Tibial nerve (tissue), 4 donors: ENCODE results near the gene RASA3. TPM values are rescaled to one million over a fixed set of nuclear protein-coding genes. Genes with fewer than 3 reads are reported as not detected.

ENCODE experiments used
- DNase-seq, 2 donors: peaks; one replicate each; pipeline ENCODE4 v3.0.0-alpha.2; 2019; ENCODE audit warnings: low spot score in 2 of 2
- H3K27ac ChIP-seq, 4 donors: fragments of 200-600 bp; sonication (generic) in 3 of 4; one replicate each; pipeline ENCODE4 v1.5.1; 2017 to 2019; ENCODE audit warnings: mild to moderate bottlenecking in 1 of 4
- H3K27me3 ChIP-seq, 2 donors: fragments of 200-600 bp; sonication (generic) in 1 of 2; one replicate each; pipeline versions ENCODE4 v1.5.1 to v1.6.0; 2017 to 2019
- H3K36me3 ChIP-seq, 3 donors: fragments of 200-600 bp; sonication (generic); one replicate each; pipeline ENCODE4 v1.5.1; 2018 to 2019
- H3K4me1 ChIP-seq, 4 donors: fragments of 200-600 bp; sonication (generic) in 3 of 4; one replicate each; pipeline ENCODE4 v1.5.1; 2017 to 2019
- H3K4me3 ChIP-seq, 4 donors: fragments of 200-600 bp; sonication (generic) in 3 of 4; one replicate each; pipeline ENCODE4 v1.5.1; 2017 to 2019; ENCODE audit warnings: mild to moderate bottlenecking in 1 of 4, moderate library complexity in 1 of 4
- H3K9me3 ChIP-seq, 4 donors: fragments of 200-600 bp; sonication (generic) in 3 of 4; one replicate each; pipeline ENCODE4 v1.5.1; 2017 to 2019
- CTCF ChIP-seq, 5 experiments: fragments of 200-600 bp in 3 of 5; fragments of 450-650 bp in 2 of 5; sonication (generic) in 3 of 5; IDR thresholded peaks; one replicate each; pipeline ENCODE4 v1.5.1; 2016 to 2019; ENCODE audit warnings: antibody characterized with exemption in 5 of 5, mild to moderate bottlenecking in 3 of 5, moderate library complexity in 2 of 5
- EP300 ChIP-seq, 2 donors: sonication (generic); formaldehyde crosslinking; IDR thresholded peaks; one replicate each; pipeline ENCODE4 v1.6.1; 2017; ENCODE audit warnings: antibody characterized with exemption in 2 of 2, mild to moderate bottlenecking in 1 of 2
- POLR2A ChIP-seq, 2 donors: fragments of 450-650 bp; IDR thresholded peaks; one replicate each; pipeline ENCODE4 v1.6.1; 2017; ENCODE audit warnings: antibody characterized with exemption in 2 of 2, mild to moderate bottlenecking in 2 of 2, moderate library complexity in 2 of 2
- WGBS, 2 donors: methylation state at CpG; one replicate each; pipeline ENCODE4 v1.1.5; 2018; 5-methylcytosine and 5-hydroxymethylcytosine counted together
- total RNA-seq, 4 donors: library from RNA; depleted of rRNA; stranded (reverse); fragments of >200 nt; gene quantifications; one replicate each; pipeline ENCODE4 v1.1.0, GENCODE V29; 2016

The RASA3 gene
- total RNA-seq, 4 donors from 2014 or later = 36.2 to 63.3 (median 46.3) TPM

GRCh38 chr13:114093118-114093517, 39.3 kb downstream of the RASA3 start:
- Histone ChIP-seq H3K27ac (no peak overlapping the region), H3K4me3 (no peak overlapping the region), H3K4me1 (peaks cover 0 to 17% (median 4%) of the 10 kb centered on the region in 4 donors), H3K36me3 (no peaks in the 10 kb centered on the region), H3K27me3 (no peaks in the 10 kb centered on the region), H3K9me3 (peaks cover 0 to 20% (median 2%) of the 10 kb centered on the region in 4 donors)
- TF ChIP-seq EP300 (IDR thresholded peaks at IDR 0.05) = no peak
- TF ChIP-seq POLR2A (IDR thresholded peaks at IDR 0.05) = no peak
- TF ChIP-seq CTCF (IDR thresholded peaks at IDR 0.05) = no peak
- no peak for DNase-seq

GRCh38 chr13:114092468-114092867, 40.0 kb downstream of the RASA3 start:
- TF ChIP-seq EP300 (IDR thresholded peaks at IDR 0.05) (no peak), POLR2A (IDR thresholded peaks at IDR 0.05) (no peak), CTCF (IDR thresholded peaks at IDR 0.05) (no peak)
- peaks cover 0 to 10% (median 0%) of the 10 kb centered on the region in 4 donors for H3K4me1 ChIP-seq
- H3K27me3 ChIP-seq = no peaks in the 10 kb centered on the region
- peaks cover 0 to 20% (median 2%) of the 10 kb centered on the region in 4 donors for H3K9me3 ChIP-seq
- H3K4me3 ChIP-seq = no peak overlapping the region
- peaks cover 0 to 5% (median 0%) of the 10 kb centered on the region in 3 donors for H3K36me3 ChIP-seq
- no peak for DNase-seq
- 98% methylated on average over 3 of the region's 3 CpGs for WGBS, 2 donors
- H3K27ac ChIP-seq = no peak overlapping the region

GRCh38 chr13:114090476-114090875, 41.9 kb downstream of the RASA3 start:
- no peak overlapping the region for H3K4me3 ChIP-seq
- peaks cover 0 to 9% (median 0%) of the 10 kb centered on the region in 3 donors for H3K36me3 ChIP-seq
- no peaks in the 10 kb centered on the region for H3K4me1 ChIP-seq
- WGBS, 2 donors = 78 to 88% methylated on average over 11 of the region's 11 CpGs
- H3K9me3 ChIP-seq = peaks cover 0 to 20% (median 2%) of the 10 kb centered on the region in 4 donors
- no peak overlapping the region for H3K27ac ChIP-seq
- TF ChIP-seq EP300 (IDR thresholded peaks at IDR 0.05) = no peak
- DNase-seq = peak in 1 of 2 donors; percentile 2
- no peaks in the 10 kb centered on the region for H3K27me3 ChIP-seq

- H3K27ac ChIP-seq = no peak overlapping the region
- no peaks in the 10 kb centered on the region for H3K4me1 ChIP-seq
- TF ChIP-seq EP300 (IDR thresholded peaks at IDR 0.05) (no peak), POLR2A (IDR thresholded peaks at IDR 0.05) (no peak), CTCF (IDR thresholded peaks at IDR 0.05) (no peak)
- H3K27me3 ChIP-seq = no peaks in the 10 kb centered on the region
- DNase-seq = peak in 1 of 2 donors; percentile 1
- WGBS, 2 donors = 92 to 95% methylated on average over 25 of the region's 25 CpGs
- peaks cover 0 to 9% (median 0%) of the 10 kb centered on the region in 3 donors for H3K36me3 ChIP-seq
- H3K4me3 ChIP-seq = no peak overlapping the region
- peaks cover 0 to 20% (median 2%) of the 10 kb centered on the region in 4 donors for H3K9me3 ChIP-seq
Measured at GRCh38 chr13:114089751-114090400, 42.5 kb downstream of the RASA3 start.

GRCh38 chr13:114089341-114089740, 43.1 kb downstream of the RASA3 start:
- Histone ChIP-seq H3K4me1 (no peaks in the 10 kb centered on the region), H3K27me3 (no peaks in the 10 kb centered on the region), H3K36me3 (peaks cover 0 to 9% (median 0%) of the 10 kb centered on the region in 3 donors), H3K9me3 (peaks cover 0 to 20% (median 2%) of the 10 kb centered on the region in 4 donors), H3K4me3 (no peak overlapping the region), H3K27ac (no peak overlapping the region)
- DNase-seq = no peak
- WGBS, 2 donors = 82 to 83% methylated on average over 12 to 13 of the region's 15 CpGs
- TF ChIP-seq POLR2A (IDR thresholded peaks at IDR 0.05) = no peak
- no peak for TF ChIP-seq CTCF (IDR thresholded peaks at IDR 0.05)
- no peak for TF ChIP-seq EP300 (IDR thresholded peaks at IDR 0.05)
